Uterus (tissue), 4 donors: Measurements from ENCODE around the gene RUFY1. TPM values are rescaled to one million over a fixed set of nuclear protein-coding genes. Genes with fewer than 3 reads are reported as not detected.
"Not testable (repeated sequence)": the region's sequence is repeated elsewhere in the genome, so short reads cannot be mapped to it uniquely, and the experiment has no call there.

Source experiments
- DNase-seq, 2 donors: peaks; one replicate each; pipeline ENCODE4 v3.0.0-alpha.2; 2019 to 2020
- H3K27ac ChIP-seq, 2 donors: fragments of 200-600 bp; sonication (generic); 1 replicate in 1 of 2; 2 replicates in 1 of 2; pipeline ENCODE4 v1.5.1; 2016 to 2018
- H3K27me3 ChIP-seq, 2 donors: fragments of 200-600 bp; sonication (generic); one replicate each; pipeline ENCODE4 v1.5.1; 2018 to 2019; ENCODE audit warnings: control low read depth in 1 of 2
- H3K36me3 ChIP-seq, 2 donors: fragments of 200-600 bp; sonication (generic); one replicate each; pipeline ENCODE4 v1.5.1; 2019; ENCODE audit warnings: control low read depth in 1 of 2
- H3K4me1 ChIP-seq, 2 donors: fragments of 200-600 bp; sonication (generic); one replicate each; pipeline ENCODE4 v1.5.1; 2018 to 2019; ENCODE audit warnings: control low read depth in 1 of 2
- H3K4me3 ChIP-seq, 2 donors: fragments of 200-600 bp; sonication (generic); 1 replicate in 1 of 2; 2 replicates in 1 of 2; pipeline ENCODE4 v1.5.1; 2018 to 2019; ENCODE audit warnings: mild to moderate bottlenecking in 1 of 2
- H3K9me3 ChIP-seq, 2 donors: fragments of 200-600 bp; sonication (generic); one replicate each; pipeline ENCODE4 v1.5.1; 2019; ENCODE audit warnings: control low read depth in 1 of 2
- CTCF ChIP-seq, 4 experiments: fragments of 200-600 bp in 2 of 4; fragments of 450-650 bp in 2 of 4; sonication (generic) in 2 of 4; IDR thresholded peaks; one replicate each; pipeline ENCODE4 v1.5.1; 2016 to 2019; ENCODE audit warnings: antibody characterized with exemption in 4 of 4, mild to moderate bottlenecking in 2 of 4, moderate library complexity in 1 of 4
- POLR2A ChIP-seq, 2 donors: fragments of 450-650 bp; IDR thresholded peaks; one replicate each; pipeline ENCODE4 v1.6.1; 2016; ENCODE audit warnings: antibody characterized with exemption in 2 of 2, mild to moderate bottlenecking in 1 of 2, moderate library complexity in 1 of 2
- intact Hi-C: fragments of 100-400 bp; cut with DNase I; formaldehyde crosslinking; loops from one replicate; pipeline ENCODE4 v1.15.1; 2023; ENCODE audit warnings: low total_unique reads
- total RNA-seq, 4 donors: library from RNA; depleted of rRNA in 3 of 4; stranded (reverse); fragments of >200 nt in 3 of 4; gene quantifications; one replicate each; pipeline versions ENCODE4 v1.1.0 to v1.2.4, GENCODE V29; 2014 to 2023
- donor health status: DM: yes; HTN: yes; CAD: no.

RUFY1 gene
- 10 to 100 TPM in 3 of 4 donors, 1 to 10 TPM in 1; 8.2 to 59.2 (median 42.1) TPM for total RNA-seq

GRCh38 chr5:179550511-179551342, at the start of gene RUFY1:
Gene RUFY1 (plus strand): TSS chr5:179550554. CDS start chr5:179550570, 16 bp downstream.
- Histone ChIP-seq H3K27ac (peak within 1 kb of the TSS; percentile 94 to 95), H3K4me1 (peaks cover 3 to 12% of the 10 kb centered on the region in 2 donors), H3K9me3 (no peaks in the 10 kb centered on the region), H3K36me3 (no peaks in the 10 kb centered on the region), H3K4me3 (peak within 1 kb of the TSS; percentile 67 to 81), H3K27me3 (no peaks in the 10 kb centered on the region)
- intact Hi-C loops: no loop called here
- DNase-seq: peak; percentile 76 to 81
- TF ChIP-seq POLR2A (IDR thresholded peaks at IDR 0.05): peak; percentile 78 to 91
- TF ChIP-seq CTCF (IDR thresholded peaks at IDR 0.05): peak in 2 of 4 experiments; percentile 8 to 50

DNA sequence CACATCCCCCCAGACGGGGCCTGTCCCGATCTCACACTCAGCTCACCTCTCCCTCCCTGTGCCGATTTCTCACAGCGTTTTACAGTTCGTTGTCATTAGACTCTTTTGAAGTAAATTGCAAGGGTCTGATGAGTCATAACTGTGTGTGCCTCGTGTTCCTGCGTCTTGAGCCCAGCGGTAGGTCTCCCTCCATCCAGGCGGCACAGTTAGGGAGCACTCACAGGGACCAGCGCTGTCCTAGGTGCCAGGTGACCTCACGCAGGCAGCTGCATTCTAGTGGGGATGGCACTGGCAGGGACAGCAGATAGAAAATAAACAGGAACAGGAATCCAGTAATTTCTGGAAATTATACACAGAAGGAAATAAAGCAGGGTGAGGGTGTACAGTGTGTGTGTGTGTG, 48.4 kb upstream of the RUFY1 start:
- H3K36me3 ChIP-seq, H3K9me3 ChIP-seq, H3K4me3 ChIP-seq, H3K27me3 ChIP-seq, DNase-seq, intact Hi-C loops, H3K4me1 ChIP-seq, H3K27ac ChIP-seq: not testable (repeated sequence)

- H3K4me1 ChIP-seq, DNase-seq, H3K27me3 ChIP-seq, H3K9me3 ChIP-seq, intact Hi-C loops, H3K4me3 ChIP-seq, H3K36me3 ChIP-seq, H3K27ac ChIP-seq: not testable (repeated sequence)
Observed at GRCh38 chr5:179502420-179502819, 47.9 kb upstream of the RUFY1 start.

GRCh38 chr5:179504191-179504590, 46.2 kb upstream of the RUFY1 start:
- intact Hi-C loops: no loop called here
- H3K4me1 ChIP-seq: no peaks in the 10 kb centered on the region
- no peak for DNase-seq
- no peak overlapping the region for H3K27ac ChIP-seq
- TF ChIP-seq POLR2A (IDR thresholded peaks at IDR 0.05): no peak
- no peak for TF ChIP-seq CTCF (IDR thresholded peaks at IDR 0.05)
- H3K36me3 ChIP-seq: no peaks in the 10 kb centered on the region
- H3K9me3 ChIP-seq: no peaks in the 10 kb centered on the region
- no peak overlapping the region for H3K4me3 ChIP-seq
- no peaks in the 10 kb centered on the region for H3K27me3 ChIP-seq

GRCh38 chr5:179504600-179505396, 45.6 kb upstream of the RUFY1 start:
- intact Hi-C loops: no loop called here
- H3K9me3 ChIP-seq: no peaks in the 10 kb centered on the region
- no peak for TF ChIP-seq CTCF (IDR thresholded peaks at IDR 0.05)
- no peak for TF ChIP-seq POLR2A (IDR thresholded peaks at IDR 0.05)

More at GRCh38 chr5:179504600-179505396, 45.6 kb upstream of the RUFY1 start:
- no peak for DNase-seq
- H3K27me3 ChIP-seq: no peaks in the 10 kb centered on the region
- H3K4me3 ChIP-seq: no peak overlapping the region
- no peaks in the 10 kb centered on the region for H3K36me3 ChIP-seq
- H3K27ac ChIP-seq: no peak overlapping the region
- no peaks in the 10 kb centered on the region for H3K4me1 ChIP-seq
